GM21737 (cell line): ENCODE results near the gene ARPP21.
A peak's percentile ranks its signal among the peaks of the same experiment; 100 is the strongest.

Experiments
- ATAC-seq: cut with Tn5 transposase; IDR thresholded peaks from one replicate; pipeline ENCODE4 v1.9.1; 2021; ENCODE audit warnings: mild to moderate bottlenecking, moderate library complexity; ENCODE audit not compliant: unreplicated experiment

ARPP21 gene

DNA sequence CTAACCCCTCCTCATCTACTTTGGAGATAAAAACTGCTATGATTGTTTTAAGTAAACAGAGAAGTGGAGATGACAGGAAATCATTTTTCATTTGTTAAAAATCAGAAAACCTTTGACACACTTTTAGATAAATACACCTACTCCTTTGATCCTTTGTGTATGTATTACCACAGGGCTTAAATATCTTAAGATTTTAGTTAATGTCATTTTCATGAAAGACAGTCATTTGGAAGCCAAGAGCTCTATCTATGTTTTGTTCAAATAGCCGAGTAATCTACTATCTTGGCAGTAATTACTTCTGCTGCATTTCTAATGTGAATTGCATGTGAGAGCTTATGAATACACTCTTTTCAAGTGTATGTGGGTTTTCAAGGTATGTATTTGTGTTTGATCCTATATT is 2.0 kb downstream of the ARPP21 start:
- ATAC-seq = no peak

DNA sequence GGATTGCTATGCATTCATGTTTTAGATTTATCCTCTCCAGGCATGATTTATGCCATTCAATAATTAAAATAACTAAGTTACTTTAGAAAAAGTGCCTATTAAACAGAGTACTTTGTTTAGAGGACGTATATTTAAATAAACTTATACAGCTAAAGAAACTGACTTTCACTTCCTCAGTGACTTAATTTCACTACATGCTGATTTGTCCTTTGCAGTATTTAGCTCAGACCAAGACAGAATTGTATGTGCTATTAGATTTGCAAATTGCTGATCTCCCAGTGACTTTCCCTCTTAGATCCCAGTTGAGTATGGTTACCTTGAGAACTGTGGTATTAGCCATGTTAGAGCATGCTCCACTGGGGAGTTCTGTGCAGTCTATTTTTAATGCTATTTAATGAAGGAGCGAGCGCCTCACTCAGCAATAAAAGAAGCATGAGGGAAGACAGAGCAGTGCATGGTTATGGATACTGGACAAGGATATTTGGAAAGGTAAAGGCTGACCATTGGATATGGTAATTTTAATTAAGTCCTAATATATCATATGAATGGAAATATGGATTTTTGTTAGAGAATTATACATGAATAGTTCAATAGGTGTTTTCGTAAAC is 2.7 kb downstream of the ARPP21 start:
- no peak for ATAC-seq

DNA sequence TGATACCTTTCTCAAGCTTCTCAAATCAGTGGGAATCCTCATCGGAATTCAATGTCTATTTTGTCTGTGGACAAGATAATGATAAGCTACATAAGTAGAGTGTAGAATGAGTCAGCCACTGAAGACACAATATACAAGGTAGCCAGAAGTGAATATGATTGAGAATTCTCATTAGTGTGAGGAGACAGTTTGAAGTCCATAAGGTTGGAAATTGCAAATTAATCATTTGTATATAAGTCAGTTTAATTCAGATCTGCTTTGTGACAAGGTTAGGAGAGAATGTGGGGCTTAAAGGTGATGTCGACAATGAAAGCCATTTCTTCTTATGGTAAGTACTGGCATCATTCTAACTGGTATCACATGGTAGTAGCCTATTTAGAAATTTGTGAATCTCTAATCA is 4.2 kb downstream of the ARPP21 start:
- no peak for ATAC-seq

DNA sequence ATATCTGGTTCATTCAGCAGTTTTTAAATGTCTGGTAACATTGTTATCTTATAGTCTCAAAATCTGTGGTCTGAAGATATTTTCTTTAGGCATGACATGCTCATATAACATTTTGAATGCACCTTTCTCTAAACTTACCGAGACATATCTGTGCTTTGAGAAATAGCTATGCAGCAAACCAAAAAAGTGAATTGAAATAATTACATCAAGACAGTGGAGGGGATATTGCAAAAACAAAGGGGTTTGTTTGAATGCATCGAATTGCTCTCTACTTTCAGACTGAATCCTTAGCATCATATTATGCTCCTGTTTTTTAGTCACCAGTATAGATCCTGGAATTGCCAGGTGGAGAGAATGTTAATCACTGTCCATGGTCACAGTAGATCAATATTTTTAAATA is 5.1 kb downstream of the ARPP21 start:
- no peak for ATAC-seq

DNA sequence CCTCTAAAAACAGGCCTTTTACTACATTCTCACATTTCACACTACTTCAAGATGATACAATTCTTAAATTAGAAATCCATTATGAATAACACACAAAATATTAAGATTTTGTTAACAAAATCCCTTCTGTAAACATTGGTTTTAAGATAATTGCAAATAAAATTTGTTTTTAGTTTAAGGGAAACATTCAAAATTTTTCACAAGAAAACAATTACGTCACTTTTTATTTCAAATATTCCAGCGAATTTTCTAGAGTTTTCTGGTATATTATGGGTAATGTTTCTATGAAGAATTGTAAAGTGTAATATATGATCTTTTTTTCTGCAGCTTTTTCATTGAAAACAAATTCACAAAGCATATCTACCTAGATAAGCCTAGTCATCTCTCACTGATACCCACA is 5.9 kb downstream of the ARPP21 start:
- no peak for ATAC-seq

DNA sequence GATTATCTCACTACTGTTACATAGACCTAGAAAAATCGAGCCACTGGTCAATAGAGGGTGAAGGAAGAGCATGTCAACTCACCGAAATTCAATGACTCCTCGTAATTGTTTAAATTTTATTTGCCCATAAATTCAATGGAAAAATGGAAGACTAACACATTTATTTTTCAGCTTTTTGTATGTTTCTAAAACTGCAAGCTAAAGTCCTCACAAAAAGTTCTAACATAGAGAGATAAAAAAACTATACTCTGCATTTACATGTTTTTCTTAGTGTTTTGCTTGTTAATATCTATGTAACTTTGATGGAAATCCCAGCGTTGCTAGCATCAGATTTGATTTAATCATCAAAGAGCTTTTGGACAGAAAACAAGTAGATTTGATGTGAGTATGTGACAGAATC is 6.8 kb downstream of the ARPP21 start:
- no peak for ATAC-seq

DNA sequence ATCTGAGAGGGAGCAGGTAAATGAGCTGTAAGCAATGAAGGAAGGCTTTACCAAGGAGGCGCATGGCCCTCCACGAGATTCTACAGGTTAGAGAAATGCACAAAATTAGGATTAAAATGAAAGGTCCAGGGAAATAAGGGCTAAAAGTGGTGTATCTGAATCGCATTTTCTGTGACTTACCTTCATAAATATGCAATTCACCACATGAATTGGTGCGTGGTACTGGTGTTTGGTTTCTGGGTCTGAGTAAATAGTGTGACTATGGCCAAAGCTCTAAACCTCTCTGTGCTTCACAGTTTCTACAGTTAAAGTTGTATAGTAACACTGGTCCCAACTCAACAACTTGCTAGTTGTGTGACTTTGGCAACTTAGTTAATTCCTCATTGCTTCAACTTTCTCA is 8.1 kb downstream of the ARPP21 start:
- no peak for ATAC-seq

DNA sequence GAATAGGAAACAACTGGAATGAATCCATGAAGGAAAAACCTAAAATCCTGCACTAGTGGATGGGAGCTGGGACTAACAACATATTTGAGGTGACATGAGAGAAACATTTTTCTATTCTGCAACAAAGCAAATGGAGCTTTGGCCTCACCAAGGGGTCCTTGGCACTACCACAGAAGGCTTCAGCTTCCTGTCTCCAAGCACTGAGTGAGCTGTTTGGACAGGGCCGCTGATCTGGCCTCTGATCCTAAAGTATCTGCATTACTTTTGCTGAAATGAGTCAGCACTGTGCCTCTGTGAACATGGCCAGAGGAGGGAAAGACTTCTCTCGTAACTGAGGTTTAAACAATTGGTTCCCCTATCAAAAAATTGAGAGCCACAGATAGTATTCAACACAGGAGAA is 9.0 kb downstream of the ARPP21 start:
- no peak for ATAC-seq

DNA sequence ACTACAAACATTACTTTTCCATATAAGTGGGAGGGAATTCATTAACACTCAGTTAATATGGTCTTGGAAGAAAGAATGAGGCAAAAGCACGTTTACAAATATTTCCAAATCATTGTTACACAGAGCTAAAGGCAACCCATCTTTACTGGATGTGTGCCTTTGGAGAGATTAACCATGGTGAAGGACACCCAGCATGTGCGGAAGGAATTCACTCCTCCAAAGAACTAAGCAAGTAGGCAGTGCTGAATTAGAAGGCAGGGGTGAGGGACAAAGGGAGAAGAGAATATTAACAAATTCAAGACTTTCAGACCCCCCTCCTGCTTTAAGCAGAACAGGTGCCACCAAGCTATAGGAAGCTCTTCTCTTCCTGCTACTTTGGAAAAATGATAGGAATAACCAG is 10.1 kb downstream of the ARPP21 start:
- no peak for ATAC-seq

DNA sequence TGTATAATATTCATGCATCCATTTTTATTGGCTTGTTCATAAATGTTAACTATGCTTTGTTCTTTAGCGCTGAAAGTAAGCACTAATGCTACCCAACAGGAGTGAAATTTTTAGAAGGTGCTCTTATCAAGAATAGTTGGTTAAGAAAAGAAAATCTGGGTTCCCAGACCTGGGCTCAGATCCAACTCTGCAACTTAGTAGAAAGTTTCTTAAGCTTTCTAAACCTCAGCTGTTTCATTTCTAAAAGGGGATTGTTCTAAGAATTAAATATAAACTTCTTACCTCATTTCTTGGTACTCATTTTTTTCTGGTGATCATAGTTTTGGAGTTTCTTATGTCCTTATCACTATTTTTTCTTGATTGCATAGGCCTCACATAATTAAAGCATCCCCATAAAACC is 12.1 kb downstream of the ARPP21 start:
- ATAC-seq = no peak

DNA sequence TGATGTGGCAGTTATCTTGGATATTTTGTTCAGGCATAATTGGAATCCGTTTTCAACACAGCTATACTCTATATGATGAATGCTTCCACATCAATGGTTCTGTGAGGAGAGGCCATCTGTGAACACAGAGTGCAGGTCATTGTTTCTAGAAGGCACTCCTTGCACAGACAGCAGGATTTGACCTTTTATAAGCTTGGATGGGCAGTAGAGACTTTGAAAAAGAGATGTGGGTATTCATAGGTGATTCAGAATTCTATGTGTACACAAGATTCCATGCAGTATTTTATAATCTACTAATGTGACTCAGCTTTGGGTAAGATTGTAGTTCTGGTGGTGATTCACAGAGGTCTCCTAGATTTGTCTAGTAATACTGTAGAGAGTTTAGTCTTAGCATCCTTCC is 12.5 kb downstream of the ARPP21 start:
- no peak for ATAC-seq

DNA sequence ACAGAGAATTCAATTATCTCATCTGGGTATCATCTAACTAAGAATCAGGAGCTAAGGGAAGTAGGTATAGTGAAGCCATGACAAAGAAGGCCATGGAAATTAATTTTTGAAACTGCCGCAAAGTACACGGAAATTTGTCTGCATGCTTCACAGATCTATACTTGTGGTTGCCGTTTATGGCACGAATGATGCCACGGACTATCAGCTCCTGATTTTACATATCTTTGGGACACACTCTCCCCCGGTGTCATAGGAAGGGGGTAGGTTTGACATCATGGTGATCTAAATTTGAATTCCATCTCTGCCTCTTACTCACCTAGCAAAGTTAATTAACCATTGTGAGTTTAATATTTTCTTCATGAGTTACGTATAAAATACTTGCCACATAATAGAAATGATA is 14.0 kb downstream of the ARPP21 start:
- no peak for ATAC-seq

DNA sequence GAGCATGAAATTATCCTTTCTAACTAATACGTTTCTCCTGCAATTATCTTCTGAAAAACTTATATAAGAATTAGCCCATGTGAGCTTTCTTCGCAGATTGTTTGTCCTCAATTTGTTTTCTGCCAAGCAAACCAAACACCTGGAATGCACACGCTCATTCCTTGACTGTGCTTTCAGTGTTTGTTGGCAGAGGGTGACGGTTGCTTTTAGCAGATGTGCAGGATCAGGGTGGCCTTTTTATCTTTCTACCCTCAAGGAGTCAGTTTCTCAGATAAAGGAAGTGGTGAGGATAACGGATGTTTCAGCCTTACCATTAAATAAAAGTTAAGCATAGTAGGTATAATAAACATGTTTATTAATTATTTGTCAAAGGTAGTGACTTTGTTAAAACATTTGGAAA is 15.2 kb downstream of the ARPP21 start:
- no peak for ATAC-seq

DNA sequence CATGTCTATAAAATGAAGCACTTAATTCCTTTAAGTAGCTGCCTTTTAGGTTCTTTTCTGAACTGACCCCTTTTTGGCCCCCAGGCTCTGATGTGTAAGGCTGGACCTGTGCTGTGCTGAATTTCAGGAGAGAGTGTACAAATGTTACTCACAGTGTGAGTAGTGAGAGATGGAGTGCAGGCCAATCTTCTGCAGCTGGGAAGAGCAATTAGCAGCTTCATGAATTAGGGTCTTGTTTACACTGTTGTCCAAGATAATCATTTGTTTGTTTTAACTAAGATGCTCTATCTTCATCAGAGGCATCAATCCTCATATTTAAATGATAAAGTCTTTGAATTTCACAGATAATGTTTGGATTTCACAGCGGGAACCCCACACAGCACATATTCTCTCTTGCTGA is 19.4 kb downstream of the ARPP21 start:
- no peak for ATAC-seq

DNA sequence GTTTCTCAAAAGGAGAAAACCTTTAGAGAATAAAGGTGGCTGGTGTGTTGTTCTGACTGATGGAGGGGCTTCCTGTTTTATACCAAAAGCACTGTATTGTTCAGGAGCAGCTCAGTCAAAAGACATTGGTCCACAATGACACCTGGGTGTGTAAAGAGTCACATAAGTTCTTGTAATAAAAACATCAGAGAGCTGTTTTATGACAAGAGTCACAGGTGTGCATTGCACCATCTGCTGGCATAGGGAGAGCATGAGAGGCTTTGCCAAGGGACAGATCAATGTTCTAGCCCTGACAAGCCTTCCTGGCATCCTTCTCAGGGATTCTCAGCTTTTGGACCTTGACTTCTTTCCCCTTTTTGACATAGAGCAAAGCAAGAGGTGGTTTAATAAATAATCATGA is 20.4 kb downstream of the ARPP21 start:
- ATAC-seq = no peak

DNA sequence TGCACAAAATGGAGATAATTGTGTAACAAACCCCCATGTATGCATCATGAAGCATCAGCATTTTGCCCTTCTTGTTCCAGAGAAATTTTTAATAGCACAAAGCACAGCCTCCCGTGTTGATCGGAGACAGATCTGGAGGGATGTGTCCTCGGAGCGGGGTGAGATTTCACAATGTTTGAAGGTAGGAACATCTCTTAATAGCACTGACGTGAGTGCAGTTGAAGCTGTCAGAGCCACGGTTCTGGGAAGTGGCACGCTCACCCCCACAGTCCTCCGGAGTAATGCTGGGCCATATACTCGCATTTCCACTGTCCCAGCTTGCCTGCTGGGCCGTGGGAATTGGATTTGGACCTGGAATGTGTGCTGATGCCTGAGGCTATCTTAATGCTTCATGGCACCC is 24.1 kb downstream of the ARPP21 start:
- ATAC-seq = no peak

DNA sequence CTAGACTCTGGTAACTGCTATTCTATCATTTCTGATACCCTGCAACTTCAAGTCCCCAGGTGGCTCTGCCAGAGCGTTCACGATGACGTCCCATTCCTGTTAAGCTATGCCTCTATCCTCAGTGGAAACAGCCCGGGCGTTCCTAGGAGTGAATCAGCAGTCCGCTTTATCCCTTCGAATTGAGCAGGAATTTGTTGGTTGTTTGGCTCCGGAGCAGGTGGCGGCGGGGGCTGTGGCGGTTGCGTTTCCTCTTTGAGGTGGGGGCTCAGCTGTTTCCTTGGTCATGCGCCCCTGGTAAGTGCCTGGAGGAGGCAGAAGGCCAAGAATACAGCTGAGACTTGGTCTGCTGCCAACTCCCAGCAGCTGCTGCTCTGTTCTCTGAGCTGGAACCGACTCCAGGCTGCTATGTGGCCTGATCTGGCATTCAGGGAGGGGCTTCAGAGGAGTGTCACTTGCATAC is 25.2 kb downstream of the ARPP21 start:
- peak; percentile 70 for ATAC-seq

DNA sequence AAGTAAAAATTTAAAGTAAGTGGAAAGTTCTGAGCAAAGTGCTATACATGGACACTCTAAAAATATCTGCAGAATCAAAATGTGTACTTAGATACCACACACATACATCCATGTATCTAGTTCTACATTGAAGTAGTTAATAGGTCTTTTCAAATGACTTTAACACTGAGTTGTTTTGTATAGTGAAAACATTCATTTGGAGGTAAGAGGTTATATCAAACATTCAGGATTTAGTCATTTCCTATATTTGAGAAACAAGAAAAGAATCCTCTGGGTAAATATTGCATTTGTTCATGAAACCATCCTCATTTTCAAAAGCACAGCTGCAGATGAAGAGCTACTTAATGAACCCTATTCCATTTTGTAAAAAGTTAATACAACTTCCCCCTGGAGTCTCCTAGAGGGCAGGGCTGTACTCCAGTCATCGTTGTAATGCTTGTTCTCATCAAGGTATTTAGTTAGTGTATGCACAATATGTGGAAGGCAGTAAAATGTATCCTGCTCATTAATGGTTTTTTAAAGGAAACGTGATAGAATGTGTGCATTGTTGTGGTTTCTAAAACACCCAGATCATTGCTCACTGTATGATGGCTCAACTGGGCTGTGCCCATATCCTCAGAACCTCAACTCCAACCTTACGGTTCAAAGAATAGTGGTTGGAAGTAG is 26.2 kb downstream of the ARPP21 start:
- no peak for ATAC-seq

DNA sequence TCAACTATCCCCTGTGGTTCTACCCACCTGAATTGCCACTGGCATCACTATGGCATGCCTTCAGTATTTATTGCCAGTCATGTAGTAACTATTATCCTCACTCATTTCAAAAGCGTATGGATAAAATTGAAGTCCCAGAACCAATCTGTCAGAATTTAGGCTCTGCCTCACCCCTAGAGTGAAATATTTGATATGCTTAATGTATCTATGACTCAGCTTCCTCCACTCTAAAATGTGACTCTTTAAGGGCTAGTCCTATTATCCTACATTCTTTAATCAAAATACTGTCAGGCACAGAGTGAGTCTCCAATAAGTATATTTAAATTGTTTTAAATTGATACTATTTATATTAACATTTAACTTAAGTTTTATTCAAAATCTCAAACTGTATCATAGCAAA is 27.6 kb downstream of the ARPP21 start:
- no peak for ATAC-seq

DNA sequence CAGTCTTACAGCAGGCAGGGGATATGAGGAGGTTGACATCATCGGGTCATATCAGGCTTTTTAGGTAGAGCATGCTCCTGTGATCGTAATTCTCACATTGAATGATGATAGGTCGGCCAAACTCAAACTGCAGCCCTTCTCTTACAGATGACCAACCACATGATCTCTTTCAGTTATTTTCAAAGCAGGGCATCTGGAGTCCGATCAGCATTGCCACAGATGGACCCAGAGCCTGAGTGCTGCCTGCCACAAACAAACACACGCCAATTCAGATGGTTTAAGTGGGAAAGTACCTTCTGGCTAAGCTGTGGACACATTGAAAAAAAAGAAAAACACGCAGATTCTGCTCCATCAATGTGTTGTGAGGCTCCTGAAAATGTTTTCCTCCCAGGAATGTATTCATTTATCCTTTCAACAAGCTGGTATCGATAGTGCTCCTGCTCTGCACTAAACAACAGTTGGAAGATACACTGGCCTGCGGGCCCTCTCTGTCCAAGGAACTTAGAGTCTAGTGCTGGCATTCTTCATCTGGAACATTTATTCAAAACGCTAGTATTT is 31.2 kb downstream of the ARPP21 start:
- ATAC-seq = no peak

DNA sequence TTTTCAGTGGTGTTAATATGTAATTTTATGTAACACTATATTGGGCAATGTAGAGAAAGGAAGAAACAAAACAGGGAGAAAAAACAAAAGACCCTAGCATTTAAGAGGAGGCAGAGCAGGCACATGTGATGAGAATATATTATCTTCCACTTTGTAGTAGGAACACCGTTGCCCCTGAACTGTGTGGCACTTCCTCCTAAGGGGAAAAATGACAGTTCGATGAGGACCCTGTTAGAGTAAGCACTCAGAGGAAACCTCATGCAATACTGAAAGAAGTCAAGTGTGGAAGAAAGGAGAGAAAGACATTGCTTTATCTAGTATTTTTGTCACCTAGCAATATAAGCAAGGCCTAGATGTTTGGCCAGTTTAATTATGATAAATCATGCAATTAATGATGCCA is 32.2 kb downstream of the ARPP21 start:
- no peak for ATAC-seq

DNA sequence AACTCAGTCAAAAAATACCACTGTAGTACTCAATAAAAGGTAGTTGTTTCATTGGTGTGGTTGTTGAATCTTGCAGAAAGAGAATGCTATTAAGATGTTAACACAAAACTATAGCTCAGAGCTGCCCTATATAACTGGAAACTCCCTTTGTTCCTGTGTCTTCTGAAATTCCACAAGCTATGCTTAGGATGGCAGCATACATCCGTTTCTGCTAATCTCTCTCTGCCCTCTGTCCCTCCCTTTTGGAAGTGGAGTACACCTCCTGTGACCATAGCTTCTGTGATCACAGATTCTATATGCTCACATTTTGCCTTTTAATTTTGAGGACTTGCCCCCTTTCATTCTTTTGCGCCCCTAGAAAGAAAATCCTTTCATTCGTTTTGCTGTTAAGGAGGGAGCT is 33.7 kb downstream of the ARPP21 start:
- ATAC-seq = no peak
